Ovary (tissue), 3 donors: ENCODE data around the gene ST7L.

Experiments
- POLR2A ChIP-seq: fragments of 450-650 bp; IDR thresholded peaks from one replicate; pipeline ENCODE4 v1.6.1; 2017; ENCODE audit warnings: antibody characterized with exemption, mild to moderate bottlenecking, moderate library complexity
- TF ChIP-seq, protein P1 (sequence below), 3 donors: fragments of 450-650 bp in 2 of 3; fragments of 200-600 bp in 1 of 3; IDR thresholded peaks; one replicate each; pipeline versions ENCODE4 v1.5.1 to v1.8.0; 2016 to 2022; ENCODE audit warnings: antibody characterized with exemption in 3 of 3, mild to moderate bottlenecking in 1 of 3
- donor health status: DM: no; HTN: no; CAD: no.

DNA sequence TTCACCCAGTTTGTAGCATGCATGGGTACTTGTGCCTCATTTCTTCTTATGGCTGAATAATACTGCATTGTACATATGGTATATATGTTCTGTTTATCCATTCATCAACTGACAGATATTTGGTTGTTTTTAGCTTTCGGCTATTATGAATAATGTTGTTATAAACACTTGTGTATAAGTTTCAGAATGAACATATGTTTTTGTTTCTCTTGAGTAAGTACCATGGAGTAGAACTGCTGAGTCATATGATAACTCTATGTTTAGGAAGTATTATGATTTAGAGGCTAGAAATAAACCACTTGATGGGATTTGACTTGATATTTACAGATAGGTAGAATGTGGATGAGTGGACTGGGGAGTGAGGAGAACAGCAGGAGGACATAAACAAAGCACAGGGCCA lies 61.6 kb downstream of the ST7L start:
- TF ChIP-seq, protein P1, sequence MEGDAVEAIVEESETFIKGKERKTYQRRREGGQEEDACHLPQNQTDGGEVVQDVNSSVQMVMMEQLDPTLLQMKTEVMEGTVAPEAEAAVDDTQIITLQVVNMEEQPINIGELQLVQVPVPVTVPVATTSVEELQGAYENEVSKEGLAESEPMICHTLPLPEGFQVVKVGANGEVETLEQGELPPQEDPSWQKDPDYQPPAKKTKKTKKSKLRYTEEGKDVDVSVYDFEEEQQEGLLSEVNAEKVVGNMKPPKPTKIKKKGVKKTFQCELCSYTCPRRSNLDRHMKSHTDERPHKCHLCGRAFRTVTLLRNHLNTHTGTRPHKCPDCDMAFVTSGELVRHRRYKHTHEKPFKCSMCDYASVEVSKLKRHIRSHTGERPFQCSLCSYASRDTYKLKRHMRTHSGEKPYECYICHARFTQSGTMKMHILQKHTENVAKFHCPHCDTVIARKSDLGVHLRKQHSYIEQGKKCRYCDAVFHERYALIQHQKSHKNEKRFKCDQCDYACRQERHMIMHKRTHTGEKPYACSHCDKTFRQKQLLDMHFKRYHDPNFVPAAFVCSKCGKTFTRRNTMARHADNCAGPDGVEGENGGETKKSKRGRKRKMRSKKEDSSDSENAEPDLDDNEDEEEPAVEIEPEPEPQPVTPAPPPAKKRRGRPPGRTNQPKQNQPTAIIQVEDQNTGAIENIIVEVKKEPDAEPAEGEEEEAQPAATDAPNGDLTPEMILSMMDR (IDR thresholded peaks at IDR 0.05): no peak
- TF ChIP-seq POLR2A: no peak
